Stimulated activated CD4-positive, alpha-beta T cell treated with anti-CD3 and anti-CD28 coated beads, Interleukin-4, amount 100 ng/mL, for 48 hours (primary cell): Measurements from ENCODE around the gene LIMS2.

Source experiments
- DNase-seq, 2 donors: peaks; one replicate each; pipeline ENCODE4 v3.0.0-alpha.2; 2020; ENCODE audit warnings: low read depth in 2 of 2

Gene LIMS2

DNA sequence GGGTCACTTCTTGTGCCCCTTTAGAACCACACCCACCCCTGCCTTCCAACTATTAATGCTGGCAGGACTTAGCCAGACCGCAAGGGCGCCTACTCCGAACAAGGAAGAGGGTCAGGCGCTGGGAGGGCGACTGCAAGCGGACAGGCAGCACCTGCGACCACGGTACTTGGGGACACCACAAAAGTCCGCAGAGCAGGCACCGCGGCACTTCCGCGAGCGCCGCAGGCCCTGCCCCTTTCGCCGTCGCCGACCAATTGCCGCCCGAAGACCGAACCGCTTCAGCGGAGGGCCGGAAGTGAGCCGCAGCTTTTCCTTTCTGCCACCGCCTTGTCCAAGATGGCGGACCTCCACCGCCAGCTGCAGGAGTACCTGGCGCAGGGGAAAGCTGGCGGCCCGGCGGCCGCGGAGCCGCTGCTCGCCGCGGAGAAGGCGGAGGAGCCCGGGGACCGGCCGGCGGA lies 25.9 kb upstream of the LIMS2 start, which contains the start of gene SFT2D3:
Gene SFT2D3 (plus strand): TSS at position 305 of the 458 bp plus-strand sequence. CDS start 32 bp downstream, at position 337.
- DNase-seq, result peak; percentile 81 to 88

- peak in 1 of 2 donors; percentile 13 for DNase-seq
Observed at GRCh38 chr2:127700527-127701192, 25.3 kb upstream of the LIMS2 start.

- no peak for DNase-seq
Observed at GRCh38 chr2:127698553-127699355, 23.4 kb upstream of the LIMS2 start.

DNA sequence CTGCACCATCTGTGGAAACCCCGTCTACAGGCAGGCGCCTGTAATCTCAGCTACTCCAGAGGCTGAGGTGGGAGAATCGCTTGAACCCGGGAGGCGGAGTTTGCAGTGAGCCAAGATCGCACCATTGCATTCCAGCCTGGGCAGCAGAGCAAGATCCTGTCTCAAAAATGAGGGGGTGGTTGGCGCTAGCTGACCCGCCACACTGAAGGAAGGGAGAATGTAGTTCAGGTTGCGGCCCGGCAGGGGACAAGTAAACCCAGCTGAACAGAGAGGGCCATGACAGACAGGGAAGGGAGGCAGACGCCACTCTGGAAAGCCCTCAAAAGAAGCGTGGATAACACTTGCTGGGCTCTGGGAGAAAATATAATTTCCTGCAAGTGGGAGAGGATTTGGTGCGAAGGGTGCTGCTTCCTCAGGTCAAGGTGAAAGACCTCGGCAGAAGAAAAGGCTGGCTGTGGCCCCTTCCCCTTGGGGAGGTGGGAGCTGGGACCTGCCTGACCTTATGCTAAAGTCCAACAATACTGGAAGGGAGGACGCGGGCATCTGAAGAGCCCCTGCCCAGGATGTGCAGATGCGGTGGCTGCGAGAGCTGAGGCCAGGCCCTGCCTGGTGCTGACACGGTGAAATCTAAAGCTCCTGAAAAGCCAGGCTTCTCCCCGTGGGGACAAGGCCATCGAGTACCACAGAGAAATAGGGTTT lies 22.3 kb upstream of the LIMS2 start:
- no peak for DNase-seq

GRCh38 chr2:127695491-127696472 lies 20.5 kb upstream of the LIMS2 start:
- DNase-seq, result peak; percentile 23 to 44

DNA sequence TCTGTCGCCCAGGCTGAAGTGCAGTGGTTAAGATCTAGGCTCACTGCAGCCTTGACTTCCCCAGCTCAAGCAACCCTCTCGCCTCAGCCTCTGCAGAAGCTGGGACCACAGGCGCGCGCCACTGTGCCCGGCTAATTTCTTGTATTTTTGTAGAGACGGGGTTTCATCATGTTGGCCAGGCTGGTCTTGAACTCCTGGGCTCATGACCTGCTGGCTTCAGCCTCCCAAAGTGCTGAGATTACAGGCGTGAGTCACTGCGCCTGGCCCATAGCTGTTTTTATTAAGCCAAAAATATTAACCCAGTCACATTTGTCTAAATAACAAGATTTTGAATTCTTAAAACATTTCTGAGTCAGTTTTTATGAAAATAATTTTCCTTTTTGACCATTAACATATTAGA lies 19.7 kb upstream of the LIMS2 start:
- no peak for DNase-seq

DNA sequence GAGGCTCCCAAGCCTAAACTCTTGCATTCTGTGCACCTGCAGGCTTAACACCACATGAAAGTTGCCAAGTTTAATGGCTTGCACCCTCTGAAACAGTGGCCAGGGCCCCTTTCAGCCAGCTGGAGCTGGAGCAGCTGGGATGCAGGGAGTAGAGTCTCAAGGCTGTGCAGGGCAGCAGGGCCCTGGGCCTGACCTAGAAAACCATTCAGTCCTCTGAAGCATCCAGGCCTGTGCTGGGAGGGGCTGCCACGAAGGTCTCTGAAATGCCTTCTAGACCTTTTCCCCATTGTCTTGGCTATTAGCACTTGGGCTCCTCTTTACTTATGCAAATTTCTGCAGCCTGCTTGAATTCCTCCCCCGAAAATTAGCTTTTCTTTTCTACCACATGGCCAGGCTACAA lies 15.4 kb upstream of the LIMS2 start:
- DNase-seq, result no peak

DNA sequence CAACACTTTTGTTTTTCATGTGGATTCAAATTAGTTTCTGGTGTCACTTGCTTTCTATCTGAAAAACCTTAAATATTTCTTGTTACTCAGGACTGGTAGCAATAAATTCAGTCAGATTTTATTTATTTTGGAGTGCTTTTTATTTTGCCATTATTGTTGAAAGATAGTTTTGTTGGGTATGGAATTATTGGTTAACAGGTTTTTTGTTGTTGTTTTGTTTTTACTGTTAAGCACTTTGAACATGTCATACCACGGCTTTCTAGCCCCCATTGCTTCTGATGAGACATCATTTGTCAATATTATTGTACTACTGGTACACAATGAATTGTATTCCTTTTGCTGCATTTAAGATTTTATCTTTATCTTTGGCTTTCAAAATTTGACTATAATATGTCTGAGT lies 13.1 kb upstream of the LIMS2 start:
- no peak for DNase-seq

DNA sequence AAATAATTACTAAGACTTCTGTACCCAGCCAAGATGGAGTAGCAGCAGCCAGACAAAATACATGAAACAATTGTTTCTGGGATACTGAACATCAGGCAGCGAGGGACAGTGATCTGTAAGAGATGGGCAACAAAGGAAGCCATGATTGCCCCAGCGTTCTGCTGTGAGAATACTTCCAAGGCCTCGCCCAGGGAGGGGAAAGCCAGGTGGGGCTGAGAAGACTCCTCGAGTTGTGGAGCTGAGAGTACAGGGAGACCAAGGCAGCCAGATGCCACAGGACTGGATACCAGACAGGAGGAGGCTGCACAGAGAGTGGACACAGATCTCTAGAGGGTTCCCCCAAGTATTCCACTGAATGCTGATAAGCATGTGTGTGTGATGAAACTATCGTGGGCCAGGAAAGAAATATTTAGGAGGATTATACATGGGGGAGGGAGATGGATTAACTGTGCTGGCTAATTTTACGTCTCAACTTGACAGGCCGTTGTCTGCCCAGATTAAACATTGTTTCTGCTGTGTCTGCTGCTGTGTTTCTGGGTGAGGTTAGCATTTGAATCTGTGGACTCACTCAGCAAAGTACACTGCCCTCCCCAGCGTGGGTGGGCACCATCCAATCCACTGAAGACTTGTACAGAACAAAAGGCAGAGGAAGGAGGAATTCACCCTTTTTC lies 10.2 kb upstream of the LIMS2 start:
- DNase-seq, result no peak

DNA sequence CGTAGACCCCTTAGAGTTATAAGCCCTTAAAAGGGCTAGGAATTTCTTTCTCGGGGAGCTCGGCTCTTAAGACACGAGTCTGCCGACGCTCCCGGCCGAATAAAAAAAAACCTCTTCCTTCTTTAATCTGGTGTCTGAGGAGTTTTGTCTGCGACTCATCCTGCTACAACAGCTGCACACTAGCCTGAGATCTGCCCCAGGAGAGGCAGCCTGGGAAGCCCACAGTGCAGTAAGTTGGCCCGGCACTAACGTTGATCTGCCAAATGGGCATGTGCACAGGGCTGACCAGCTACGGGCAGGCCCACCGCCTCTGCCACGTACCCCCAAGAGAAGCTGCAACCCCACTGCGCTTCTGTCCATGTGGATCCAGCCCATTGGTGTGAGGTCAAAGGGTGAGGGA lies 8.4 kb upstream of the LIMS2 start:
- DNase-seq, result no peak

GRCh38 chr2:127683056-127683455 lies 7.7 kb upstream of the LIMS2 start:
- DNase-seq, result no peak

GRCh38 chr2:127681976-127682857 lies 6.9 kb upstream of the LIMS2 start:
- DNase-seq, result no peak

DNA sequence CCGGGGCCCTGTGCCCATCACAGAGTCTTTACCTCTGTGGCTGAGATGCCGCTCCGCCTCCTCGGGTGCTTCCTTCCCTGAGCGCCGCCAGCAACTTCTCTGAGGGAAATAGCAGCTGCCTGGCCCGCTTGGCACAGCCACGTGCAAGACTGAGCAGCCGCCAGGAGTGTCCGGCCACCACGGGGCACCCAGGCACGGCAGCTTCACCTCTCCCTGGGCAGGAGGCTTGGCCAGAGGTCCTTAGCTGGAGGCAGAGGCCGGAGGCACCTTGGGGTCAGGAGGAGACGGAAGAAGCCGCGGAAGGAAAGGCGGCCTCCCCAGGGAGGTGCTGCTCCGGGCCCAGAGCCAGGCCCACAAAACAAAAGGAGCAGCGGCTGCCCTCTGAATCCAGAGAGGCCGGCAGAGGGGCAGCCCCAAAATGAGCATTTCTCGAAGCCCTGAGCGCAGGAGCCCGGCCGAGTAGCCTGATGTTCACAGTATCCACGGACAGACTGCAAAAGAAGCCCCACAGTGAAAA lies 6.0 kb upstream of the LIMS2 start:
- no peak for DNase-seq

- no peak for DNase-seq
Observed at GRCh38 chr2:127680706-127681287, 5.5 kb upstream of the LIMS2 start.

DNA sequence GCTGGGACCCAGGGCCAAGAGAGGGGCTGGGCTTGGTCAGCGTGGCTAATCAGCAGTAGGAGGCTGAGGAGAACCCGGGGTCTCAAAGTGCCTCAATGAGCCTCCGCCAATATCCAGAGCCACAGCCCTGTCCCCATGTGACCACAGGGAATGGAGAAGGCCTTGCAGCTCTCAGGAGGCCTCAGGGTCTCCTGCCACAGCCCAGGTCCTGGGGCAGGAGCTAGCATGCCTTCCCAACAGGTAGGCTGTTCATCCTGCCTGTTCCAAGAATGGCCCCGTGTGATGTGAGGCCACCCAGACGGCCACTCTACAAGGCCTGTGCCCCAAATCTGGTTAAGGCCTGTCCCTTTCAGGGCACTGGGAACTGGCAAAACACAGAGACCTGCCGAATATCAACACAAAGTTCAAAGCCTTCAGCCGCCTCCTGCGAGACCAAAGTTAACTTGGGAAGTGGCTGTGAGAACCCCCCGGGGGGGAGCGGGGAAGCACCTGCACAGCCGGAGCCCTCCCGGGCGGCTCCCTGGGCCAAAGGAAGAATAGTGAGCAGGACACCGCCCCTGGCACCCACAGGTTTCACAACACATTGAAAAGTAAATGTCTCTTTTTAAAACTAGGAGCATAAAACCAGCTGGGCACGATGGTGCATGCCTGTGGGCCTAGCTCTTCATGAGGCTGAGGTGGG lies 4.5 kb upstream of the LIMS2 start:
- DNase-seq, result no peak

DNA sequence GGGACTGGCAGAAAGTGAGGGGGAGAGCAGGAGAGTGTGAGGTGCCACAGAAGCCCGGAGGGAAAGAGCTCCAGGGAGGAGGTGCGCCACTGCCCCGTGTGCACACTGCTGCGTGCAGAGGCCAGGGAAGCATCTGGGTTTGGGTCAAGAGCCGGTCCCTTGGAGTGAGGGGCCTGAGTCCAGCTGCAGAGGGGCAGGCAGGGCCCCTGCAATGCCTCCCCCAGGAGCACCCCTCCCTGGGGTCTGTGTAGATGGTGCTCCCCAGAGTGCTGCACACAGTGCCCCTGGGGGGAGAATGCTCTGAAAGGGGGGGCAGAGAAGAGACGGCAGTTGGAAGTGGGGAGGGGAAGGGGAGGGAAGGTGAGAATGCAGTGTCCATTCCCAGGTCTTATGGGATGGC lies 3.7 kb upstream of the LIMS2 start:
- no peak for DNase-seq

DNA sequence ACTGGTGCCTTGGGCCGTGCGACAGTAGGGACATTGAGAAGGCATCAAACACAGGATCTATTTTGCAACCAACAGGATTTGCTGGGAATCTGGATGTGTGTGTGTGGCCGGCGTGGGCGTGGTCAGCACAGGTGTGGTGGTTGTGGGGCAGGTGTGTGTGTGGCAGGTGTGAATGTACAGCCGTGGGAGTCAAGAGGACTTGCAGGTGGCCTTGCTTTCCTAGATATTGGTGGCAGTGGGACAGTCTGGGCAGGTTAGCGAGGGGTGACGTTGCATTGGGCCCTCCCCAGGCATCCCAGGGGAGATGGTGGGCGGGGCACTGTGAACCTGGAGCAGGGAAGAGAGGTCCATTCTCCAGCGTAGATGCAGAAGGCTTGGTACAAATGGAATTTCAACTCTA lies 3.2 kb upstream of the LIMS2 start:
- DNase-seq, result no peak

GRCh38 chr2:127676906-127677305 lies 1.6 kb upstream of the LIMS2 start:
- DNase-seq, result no peak
